ENCODE results near the gene SLC6A1. TPM values are rescaled to one million over a fixed set of nuclear protein-coding genes. Genes with fewer than 3 reads are reported as not detected.

Gene SLC6A1
- 1 to 10 TPM in 1 of 4 donors, under 1 TPM in 3; 0.76 to 1.3 (median 0.90) TPM for polyA plus RNA-seq (ENCODE audit: insufficient read length in 4 of 4)

DNA sequence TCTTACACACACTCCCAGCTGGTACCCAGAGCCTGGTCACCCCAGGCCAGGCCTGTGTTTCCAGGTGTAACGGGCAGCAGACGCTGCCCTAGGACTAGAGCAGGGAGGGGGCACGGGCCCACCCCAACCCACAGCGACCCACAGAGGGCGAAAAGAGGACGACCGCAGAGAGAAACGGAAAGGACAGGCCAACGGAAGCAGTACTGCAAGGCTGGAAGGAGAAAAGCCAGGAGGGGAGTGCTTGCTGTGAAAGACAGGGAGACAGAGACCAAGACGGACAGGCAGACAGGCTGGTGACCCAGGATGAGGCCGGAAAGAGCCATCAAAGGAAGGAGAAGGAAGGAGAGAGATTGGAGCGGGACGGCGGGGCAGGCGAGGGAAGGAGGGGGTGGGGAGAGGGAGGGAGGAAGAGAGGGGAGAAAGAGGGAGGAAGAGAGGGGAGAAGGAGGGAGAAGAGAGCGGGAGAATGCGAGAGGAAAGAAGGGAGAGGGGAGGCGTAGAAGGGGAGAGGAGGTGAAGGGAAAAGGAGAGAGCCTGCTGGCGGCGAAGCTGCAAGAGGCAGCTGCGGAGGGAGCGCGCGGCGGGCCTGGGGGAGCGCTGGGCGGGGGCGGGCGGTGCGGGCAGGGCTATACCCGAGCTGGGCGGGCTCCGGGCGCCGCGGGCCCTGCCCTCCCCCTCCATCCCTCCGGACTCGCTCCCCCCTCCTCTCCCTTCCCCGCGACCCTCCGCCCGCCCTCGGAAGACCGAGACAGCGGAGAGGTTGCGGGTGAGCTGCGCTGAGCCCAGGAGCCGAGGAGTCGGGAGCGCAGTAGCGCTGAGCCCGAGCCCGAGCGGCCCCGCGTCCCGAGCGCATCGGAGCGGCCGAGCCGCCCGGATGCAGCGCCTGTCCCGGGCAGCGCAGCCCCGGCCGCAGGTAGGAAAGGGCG lies at the start of gene SLC6A1:
Gene SLC6A1, plus strand, starts transcription at position 732 of the 926 bp plus-strand sequence. CDS start 24,464 bp downstream, outside the sequence.
- peak in 1 of 4 donors; percentile 18 for DNase-seq (ENCODE audit: low read depth in 4 of 4, low spot score in 3 of 4)

DNA sequence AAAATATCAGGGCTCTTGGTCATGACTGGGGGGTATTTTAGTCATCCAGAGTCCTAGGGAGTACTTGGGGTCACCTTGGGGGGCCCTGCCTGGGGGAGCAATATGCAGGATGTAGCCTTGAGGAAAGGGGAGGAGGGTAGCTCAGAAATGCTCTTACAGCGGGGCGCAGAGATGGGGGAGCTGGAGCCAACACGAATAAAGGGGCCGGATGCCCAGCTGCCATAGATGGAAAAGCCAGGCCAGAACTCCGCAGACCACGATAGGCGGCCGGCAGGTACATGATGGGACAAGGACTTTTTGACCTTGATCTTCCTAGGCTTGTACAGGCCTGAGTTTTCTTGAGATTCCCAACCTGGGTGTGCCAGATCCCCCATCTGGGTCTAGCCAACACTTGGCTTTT lies 47.7 kb upstream of the SLC6A1 start:
- no peak for DNase-seq (ENCODE audit: low read depth in 4 of 4, low spot score in 3 of 4)

GRCh38 chr3:10945683-10946287 lies 46.8 kb upstream of the SLC6A1 start:
- peak in 1 of 4 donors; percentile 37 for DNase-seq (ENCODE audit: low read depth in 4 of 4, low spot score in 3 of 4)

DNA sequence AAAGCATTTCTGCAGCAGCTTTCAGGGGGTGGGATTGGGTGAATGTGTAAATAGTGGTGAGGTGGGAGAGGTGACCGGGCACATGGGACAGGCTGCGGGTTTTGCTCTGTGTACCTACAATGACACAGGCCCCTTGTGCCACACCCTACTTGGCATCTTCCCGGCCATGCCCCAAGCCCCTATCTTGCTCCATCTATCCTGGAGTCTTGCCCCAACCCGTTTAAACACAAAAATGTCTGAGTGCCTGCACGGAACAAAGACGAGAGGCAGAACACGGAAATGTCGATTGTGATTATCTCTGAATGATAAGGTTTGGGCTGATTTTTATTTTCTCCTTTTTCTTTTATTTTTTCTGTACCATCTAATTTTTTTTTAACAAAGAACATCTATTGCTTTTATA lies 46.0 kb upstream of the SLC6A1 start:
- no peak for DNase-seq (ENCODE audit: low read depth in 4 of 4, low spot score in 3 of 4)

GRCh38 chr3:10948326-10948725 lies 44.2 kb upstream of the SLC6A1 start:
- DNase-seq (ENCODE audit: low read depth in 4 of 4, low spot score in 3 of 4) = no peak

- DNase-seq (ENCODE audit: low read depth in 4 of 4, low spot score in 3 of 4) = no peak
These were observed 43.4 kb upstream of the SLC6A1 start for GRCh38 chr3:10949197-10949596.

GRCh38 chr3:10950476-10951294 lies 41.9 kb upstream of the SLC6A1 start:
- DNase-seq (ENCODE audit: low read depth in 4 of 4, low spot score in 3 of 4) = no peak

GRCh38 chr3:10951295-10951926 lies 41.1 kb upstream of the SLC6A1 start:
- DNase-seq (ENCODE audit: low read depth in 4 of 4, low spot score in 3 of 4) = no peak

DNA sequence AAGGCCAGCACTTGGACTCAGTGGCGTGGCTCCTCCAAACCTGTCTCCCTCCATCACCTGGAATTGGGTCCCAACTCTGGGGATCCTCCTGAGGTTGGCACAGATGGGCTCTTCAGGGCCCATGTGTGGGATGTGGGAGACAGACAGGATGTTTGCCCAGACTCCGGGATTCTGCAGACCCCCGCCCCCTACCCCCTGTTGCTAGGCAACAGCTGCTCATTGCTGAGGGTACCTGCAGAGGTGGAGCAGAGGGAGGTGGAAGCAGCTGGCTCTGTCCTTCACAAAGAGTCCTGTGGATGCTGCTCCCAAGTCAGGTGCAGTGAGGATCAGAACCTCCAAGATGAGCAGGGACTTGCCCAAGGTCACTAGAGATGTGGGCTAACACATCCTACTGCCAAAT lies 40.0 kb upstream of the SLC6A1 start:
- no peak for DNase-seq (ENCODE audit: low read depth in 4 of 4, low spot score in 3 of 4)

GRCh38 chr3:10954740-10955139 lies 37.8 kb upstream of the SLC6A1 start:
- no peak for DNase-seq (ENCODE audit: low read depth in 4 of 4, low spot score in 3 of 4)

DNA sequence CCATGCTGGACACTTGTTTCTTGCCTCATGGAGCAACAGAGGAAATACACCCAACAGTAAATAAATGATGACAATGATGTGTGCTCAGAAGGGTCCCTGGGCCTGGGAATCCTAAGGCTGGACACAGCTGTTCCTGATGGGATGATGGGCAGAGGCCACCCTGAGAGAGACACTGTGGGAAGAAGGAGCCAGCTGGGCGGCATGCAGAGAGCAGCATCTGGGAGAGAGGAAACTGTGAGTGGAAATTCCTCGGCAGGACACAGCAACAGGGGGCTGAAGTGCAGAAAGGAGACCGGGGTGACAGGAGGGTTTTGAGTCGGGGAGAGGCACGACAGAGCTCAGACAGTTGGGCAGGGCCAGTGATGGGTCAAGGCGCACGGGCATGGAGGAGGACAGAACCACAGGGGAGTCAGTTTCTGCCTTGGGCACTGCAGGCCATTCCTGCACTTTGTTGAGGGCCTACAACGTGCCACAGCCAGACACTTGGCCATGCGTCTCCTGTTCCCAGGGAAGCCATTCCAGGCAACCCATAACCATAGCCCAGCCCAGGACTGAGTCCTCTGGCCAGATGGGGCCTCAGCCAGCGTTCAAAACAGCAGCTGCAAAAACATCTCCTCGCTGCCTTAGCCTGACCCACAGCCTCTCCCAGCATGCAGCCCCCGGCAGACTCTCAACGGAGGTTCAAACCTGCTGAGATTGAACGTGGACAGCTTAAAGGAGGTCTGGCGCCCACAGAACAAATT lies 36.7 kb upstream of the SLC6A1 start:
- no peak for DNase-seq (ENCODE audit: low read depth in 4 of 4, low spot score in 3 of 4)

DNA sequence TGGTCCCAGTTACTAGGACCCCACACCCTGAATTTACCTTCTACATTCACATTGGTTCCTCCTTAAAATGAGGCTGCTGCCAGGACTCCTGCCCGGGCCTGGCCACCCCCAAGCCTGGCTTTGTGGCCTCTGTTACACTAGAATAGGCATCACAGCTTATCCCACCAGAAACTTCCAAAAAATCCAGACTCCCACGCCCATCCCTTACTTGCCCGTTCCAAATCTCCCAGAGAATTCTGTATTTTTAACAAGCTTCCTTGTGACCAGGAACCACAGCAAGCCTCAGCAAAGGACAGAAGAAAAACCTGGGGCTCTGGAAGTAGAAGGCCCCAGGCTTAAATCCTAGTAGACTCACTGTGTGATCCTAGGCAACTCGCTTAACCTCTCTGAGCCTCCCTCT lies 36.0 kb upstream of the SLC6A1 start:
- no peak for DNase-seq (ENCODE audit: low read depth in 4 of 4, low spot score in 3 of 4)

DNA sequence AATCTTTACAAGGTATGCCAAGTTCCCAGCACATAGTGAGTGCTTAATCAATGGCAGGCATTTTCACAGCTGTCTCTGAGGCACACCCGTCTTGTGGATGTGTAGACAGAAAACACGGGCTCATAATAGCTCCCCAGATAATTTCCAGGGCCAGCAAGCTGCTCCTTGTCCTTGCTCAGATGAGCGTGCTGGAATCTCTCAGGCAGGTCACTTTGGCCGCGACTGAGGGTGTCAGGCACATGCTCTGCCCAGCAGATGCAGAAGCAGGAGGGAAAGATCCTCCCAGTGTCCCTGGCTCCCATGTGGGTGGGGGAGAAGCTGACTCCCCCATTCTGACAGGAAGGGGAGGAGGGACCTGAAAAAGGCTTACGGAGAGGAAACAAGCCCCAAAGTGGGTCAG lies 35.6 kb upstream of the SLC6A1 start:
- no peak for DNase-seq (ENCODE audit: low read depth in 4 of 4, low spot score in 3 of 4)

GRCh38 chr3:10957976-10958749 lies 34.4 kb upstream of the SLC6A1 start:
- DNase-seq (ENCODE audit: low read depth in 4 of 4, low spot score in 3 of 4) = no peak

GRCh38 chr3:10960255-10960654 lies 32.3 kb upstream of the SLC6A1 start:
- no peak for DNase-seq (ENCODE audit: low read depth in 4 of 4, low spot score in 3 of 4)

DNA sequence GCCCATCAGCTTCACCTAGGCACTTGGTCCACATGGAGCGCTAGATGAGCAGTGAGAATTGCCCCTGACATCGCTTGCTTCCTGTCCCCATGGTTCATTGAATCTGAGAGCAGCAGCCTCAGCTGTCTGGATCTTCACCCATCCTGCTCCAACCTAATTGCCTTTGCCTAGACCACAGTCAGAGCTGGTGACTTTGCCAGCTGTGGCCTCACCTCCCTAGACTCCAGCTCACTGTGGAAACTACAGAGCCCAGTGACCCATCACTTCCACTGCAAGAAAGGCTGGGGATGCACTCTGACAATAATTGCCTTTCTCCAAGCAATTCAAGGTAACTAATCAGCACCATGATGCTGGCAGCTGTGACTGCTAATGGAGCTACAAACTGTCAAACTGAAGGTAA lies 30.6 kb upstream of the SLC6A1 start:
- no peak for DNase-seq (ENCODE audit: low read depth in 4 of 4, low spot score in 3 of 4)

- no peak for DNase-seq (ENCODE audit: low read depth in 4 of 4, low spot score in 3 of 4)
These were observed 30.0 kb upstream of the SLC6A1 start for GRCh38 chr3:10962481-10963036.

- DNase-seq (ENCODE audit: low read depth in 4 of 4, low spot score in 3 of 4) = peak in 2 of 4 donors; percentile 39 to 49
These were observed 27.9 kb upstream of the SLC6A1 start for GRCh38 chr3:10964537-10965167.

All from left renal pelvis (tissue), 4 donors.